HepG2 (cell line): ENCODE data around the gene CPPED1. TPM values are rescaled to one million over a fixed set of nuclear protein-coding genes. Genes with fewer than 3 reads are reported as not detected.
A peak's percentile ranks its signal among the peaks of the same experiment; 100 is the strongest.

Source experiments
- ATAC-seq: fragments of 200-7000 bp; cut with Tn5 transposase; 3 replicates; pipeline ENCODE4 v1.9.1; 2020; ENCODE audit warnings: mild to moderate bottlenecking, moderate library complexity
- BruUV-seq: library from RNA; stranded (reverse); fragments of 400-500 nt; replicated peaks from 2 replicates; lab custom pipeline; 2021; lab: Mats Ljungman, UMichigan
- CTCF ChIA-PET: fragments of 300-600 bp; formaldehyde crosslinking; extraction: SDS; loops from one replicate; lab custom pipeline; 2021; ENCODE audit warnings: low total read pairs, inconsistent platforms, low intra/inter-chr PET ratio; lab: Yijun Ruan, JAX
- POLR2A ChIA-PET: fragments of 350-600 bp; sonication (Branson Sonifier 250); formaldehyde crosslinking; loops from one replicate; lab custom pipeline; 2020; ENCODE audit warnings: antibody characterized with exemption, inconsistent platforms; lab: Yijun Ruan, JAX
- DNase-seq: peaks from one replicate; pipeline ENCODE4 v3.0.0-alpha.2; 2015; ENCODE audit warnings: low spot score
- FAIRE-seq: peaks from 3 replicates; lab custom pipeline; 2011; peaks lifted over from hg19 to GRCh38; lab: Jason Lieb, UNC
- H2AFZ ChIP-seq: one replicate; pipeline ENCODE4 v1.6.1; 2011; ENCODE audit warnings: low read length, inconsistent platforms
- H3K27ac ChIP-seq: fragments of 300-600 bp; 3 replicates; pipeline ENCODE4 v1.8.0; 2011; ENCODE audit warnings: mixed run types, mild to moderate bottlenecking, mixed read lengths, low read length, inconsistent platforms; ENCODE audit not compliant: insufficient read depth; ENCODE audit errors: extremely low read length
- H3K27me3 ChIP-seq, 2 experiments: fragments of 200-600 bp in 1 of 2; 2 replicates in 1 of 2; 3 replicates in 1 of 2; pipeline versions ENCODE4 v1.6.0 to v1.8.0; 2011; ENCODE audit warnings: low read length in 2 of 2, mild to moderate bottlenecking in 2 of 2, moderate library complexity in 2 of 2, inconsistent platforms in 1 of 2; ENCODE audit not compliant: insufficient read depth in 2 of 2, control insufficient read depth in 1 of 2
- H3K36me3 ChIP-seq, 2 experiments: fragments of 200-600 bp in 1 of 2; replicated peaks in 1 of 2; 2 replicates in 1 of 2; 3 replicates in 1 of 2; pipeline versions ENCODE4 v1.5.1 to v1.8.0; 2011; ENCODE audit warnings: low read length in 2 of 2, inconsistent platforms in 1 of 2; ENCODE audit not compliant: insufficient read depth in 2 of 2, control insufficient read depth in 1 of 2
- H3K4me1 ChIP-seq: 2 replicates; pipeline ENCODE4 v1.5.1; 2012; ENCODE audit warnings: low read length, inconsistent platforms; ENCODE audit not compliant: insufficient read depth
- H3K4me2 ChIP-seq: 2 replicates; pipeline ENCODE4 v1.6.0; 2011; ENCODE audit warnings: low read depth, low read length, inconsistent platforms
- H3K4me3 ChIP-seq, 3 experiments: fragments of 200-600 bp in 1 of 3; sonication (generic), shearing (Covaris generic) in 1 of 3; replicated peaks in 1 of 3; 2 replicates each; pipeline ENCODE4 v1.5.1; 2011 to 2016; ENCODE audit warnings: low read length in 3 of 3, inconsistent platforms in 2 of 3, low read depth in 2 of 3, mild to moderate bottlenecking in 2 of 3, control low read depth in 1 of 3, mixed read lengths in 1 of 3; ENCODE audit not compliant: insufficient read depth in 1 of 3
- H3K79me2 ChIP-seq: one replicate; pipeline ENCODE4 v1.6.1; 2011; ENCODE audit warnings: low read length, inconsistent platforms; ENCODE audit not compliant: insufficient read depth
- H3K9ac ChIP-seq: 2 replicates; pipeline ENCODE4 v1.6.0; 2011; ENCODE audit warnings: mild to moderate bottlenecking, low read depth, low read length, inconsistent platforms; ENCODE audit not compliant: insufficient read depth
- H3K9me3 ChIP-seq: 2 replicates; pipeline ENCODE4 v1.5.1; 2012; ENCODE audit warnings: mild to moderate bottlenecking, low read length
- H4K20me1 ChIP-seq: 2 replicates; pipeline ENCODE4 v1.6.0; 2011; ENCODE audit warnings: inconsistent platforms, mild to moderate bottlenecking, low read length, moderate library complexity; ENCODE audit not compliant: insufficient read depth
- ATF1 ChIP-seq: IDR thresholded peaks from 2 replicates; pipeline ENCODE4 v1.6.1; 2016; ENCODE audit warnings: mild to moderate bottlenecking, control low read depth
- CENPX ChIP-seq: sonication (generic); formaldehyde crosslinking; IDR thresholded peaks from 2 replicates; pipeline ENCODE4 v1.9.0; 2021; ENCODE audit warnings: mild to moderate bottlenecking, missing genetic modification reagents, moderate library complexity
- FOXC1 ChIP-seq: sonication (generic); formaldehyde crosslinking; IDR thresholded peaks from 2 replicates; pipeline ENCODE4 v1.8.0; 2022; ENCODE audit warnings: mild to moderate bottlenecking, missing genetic modification reagents, borderline replicate concordance
- MLLT10 ChIP-seq: sonication (generic); formaldehyde crosslinking; IDR thresholded peaks from 2 replicates; pipeline ENCODE4 v1.4.0; 2020; ENCODE audit warnings: missing genetic modification reagents
- SAFB2 ChIP-seq: sonication (generic); formaldehyde crosslinking; IDR thresholded peaks from 2 replicates; pipeline ENCODE4 v1.5.1; 2020; ENCODE audit warnings: missing genetic modification reagents, low read depth, mild to moderate bottlenecking, borderline replicate concordance
- ZNF20 ChIP-seq: sonication (generic); formaldehyde crosslinking; IDR thresholded peaks from 2 replicates; pipeline ENCODE4 v1.4.0; 2020; ENCODE audit warnings: mild to moderate bottlenecking, moderate library complexity, missing genetic modification reagents
- ZNF256 ChIP-seq: sonication (generic); formaldehyde crosslinking; conservative IDR thresholded peaks from 2 replicates; pipeline ENCODE4 v1.4.0; 2020; ENCODE audit warnings: missing genetic modification reagents
- ZNF264 ChIP-seq: sonication (generic); formaldehyde crosslinking; IDR thresholded peaks from 2 replicates; pipeline ENCODE4 v1.4.0; 2020; ENCODE audit warnings: missing genetic modification reagents
- ZNF329 ChIP-seq: sonication (generic); formaldehyde crosslinking; IDR thresholded peaks from 2 replicates; pipeline ENCODE4 v1.9.0; 2021; ENCODE audit warnings: low read depth, mild to moderate bottlenecking, missing genetic modification reagents
- WGBS: methylation state at CpG from one replicate; pipeline ENCODE4 v1.1.6; 2017; ENCODE audit warnings: low lambda C conversion rate; 5-methylcytosine and 5-hydroxymethylcytosine counted together
- in situ Hi-C: cut with HindIII; loops from 2 replicates; pipeline ENCODE4 v1.10.0; 2017; ENCODE audit warnings: low pct_unique_long_range_greater_than_20kb; ENCODE audit not compliant: extremely low pct_ligation_motif_present
- intact Hi-C: fragments of 100-400 bp; cut with micrococcal nuclease; formaldehyde crosslinking; loops from one replicate; pipeline ENCODE4 v1.10.0; 2022; ENCODE audit not compliant: unreplicated experiment
- polyA plus RNA-seq, 8 experiments: library from polyadenylated mRNA; depleted of rRNA in 3 of 8; stranded (reverse) in 7 of 8; unstranded in 1 of 8; fragments of >200 nt; fragmentation: Illumina TruSeq in 4 of 8; extraction: Trizol in 4 of 8; gene quantifications; 2 replicates each; pipeline versions ENCODE4 v1.2.1 to v1.2.3, GENCODE V29; 2011 to 2016; ENCODE audit warnings: low read depth in 4 of 8, missing spikeins in 1 of 8, mixed read lengths in 1 of 8; ENCODE audit not compliant: insufficient read depth in 1 of 8
- total RNA-seq, 5 experiments: library from RNA; depleted of rRNA; stranded (reverse); fragments of >200 nt; fragmentation: Illumina TruSeq; extraction: Trizol; gene quantifications; 2 replicates each; pipeline ENCODE4 v1.2.3, GENCODE V29; 2016; ENCODE audit warnings: low read depth in 1 of 5
- TF ChIP-seq, protein P1 (sequence below): sonication (generic); formaldehyde crosslinking; IDR thresholded peaks from one replicate; pipeline ENCODE4 v1.5.1; 2020; ENCODE audit warnings: mild to moderate bottlenecking, missing genetic modification reagents; ENCODE audit errors: not compliant biosample characterization
- TF ChIP-seq, protein P2 (sequence below): sonication (generic); formaldehyde crosslinking; IDR thresholded peaks from 2 replicates; pipeline ENCODE4 v1.4.0; 2020; ENCODE audit warnings: missing genetic modification reagents
- TF ChIP-seq, protein P3 (sequence below): sonication (generic); formaldehyde crosslinking; IDR thresholded peaks from 2 replicates; pipeline ENCODE4; 2020; ENCODE audit warnings: missing genetic modification reagents, mild to moderate bottlenecking, borderline replicate concordance

Gene CPPED1
- total and polyA plus RNA-seq, 2 of the 13 experiments (the other 11 are each of a cell fraction or from before 2014, with no cell fraction given), result 66.6 to 71.3 TPM

DNA sequence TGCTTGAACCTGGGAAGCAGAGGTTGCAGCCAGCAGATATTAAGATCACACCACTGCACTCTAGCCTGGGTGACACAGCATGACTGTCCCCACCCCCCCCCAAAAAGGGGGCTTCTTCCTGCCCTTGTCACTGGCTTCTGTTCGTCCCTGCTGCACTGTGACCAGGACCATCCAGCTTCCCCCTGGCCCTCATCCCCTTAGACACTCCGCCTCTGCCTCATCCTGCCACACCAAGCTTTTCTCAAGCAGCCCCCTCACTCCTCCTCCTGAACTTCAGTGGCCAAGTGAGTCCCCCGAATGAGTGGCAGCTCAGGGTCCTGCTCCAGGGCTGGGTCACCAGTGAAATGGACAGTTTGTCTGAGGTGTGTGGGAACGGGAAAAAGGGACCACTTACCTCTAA lies 177.3 kb downstream of the CPPED1 start:
- Histone ChIP-seq H2AFZ (no peak overlapping the region), H3K79me2 (no peaks in the 10 kb centered on the region), H3K4me2 (no peak overlapping the region), H3K27ac (no peak overlapping the region), H3K4me3 (no peak overlapping the region), H3K36me3 (no peaks in the 10 kb centered on the region), H4K20me1 (no peaks in the 10 kb centered on the region), H3K9ac (no peak overlapping the region), H3K4me1 (peaks cover 9% of the 10 kb centered on the region; the same call in 1 of the 2 replicates), H3K9me3 (no peaks in the 10 kb centered on the region), H3K27me3 (no peaks in the 10 kb centered on the region)
- in situ Hi-C loops, result no loop called here
- ChIA-PET POLR2A (interaction anchor here (0.5 to 2.1 kb wide), 3 partner anchors 12 to 42 kb away, joined by 4 to 11 read pairs (median 6); no protein-coding TSS in a partner anchor), CTCF (interaction anchor here (0.5 kb wide), 1 partner anchor 1084 kb away, joined by 3 read pairs; no protein-coding TSS in a partner anchor)
- 94% methylated on average over 4 of the region's 4 CpGs for WGBS
- BruUV-seq, result no TSS peak
- no peak for ATAC-seq
- intact Hi-C loops, result no loop called here
- FAIRE-seq, result peak; percentile 28
- no peak for DNase-seq
- TF ChIP-seq, protein P1, sequence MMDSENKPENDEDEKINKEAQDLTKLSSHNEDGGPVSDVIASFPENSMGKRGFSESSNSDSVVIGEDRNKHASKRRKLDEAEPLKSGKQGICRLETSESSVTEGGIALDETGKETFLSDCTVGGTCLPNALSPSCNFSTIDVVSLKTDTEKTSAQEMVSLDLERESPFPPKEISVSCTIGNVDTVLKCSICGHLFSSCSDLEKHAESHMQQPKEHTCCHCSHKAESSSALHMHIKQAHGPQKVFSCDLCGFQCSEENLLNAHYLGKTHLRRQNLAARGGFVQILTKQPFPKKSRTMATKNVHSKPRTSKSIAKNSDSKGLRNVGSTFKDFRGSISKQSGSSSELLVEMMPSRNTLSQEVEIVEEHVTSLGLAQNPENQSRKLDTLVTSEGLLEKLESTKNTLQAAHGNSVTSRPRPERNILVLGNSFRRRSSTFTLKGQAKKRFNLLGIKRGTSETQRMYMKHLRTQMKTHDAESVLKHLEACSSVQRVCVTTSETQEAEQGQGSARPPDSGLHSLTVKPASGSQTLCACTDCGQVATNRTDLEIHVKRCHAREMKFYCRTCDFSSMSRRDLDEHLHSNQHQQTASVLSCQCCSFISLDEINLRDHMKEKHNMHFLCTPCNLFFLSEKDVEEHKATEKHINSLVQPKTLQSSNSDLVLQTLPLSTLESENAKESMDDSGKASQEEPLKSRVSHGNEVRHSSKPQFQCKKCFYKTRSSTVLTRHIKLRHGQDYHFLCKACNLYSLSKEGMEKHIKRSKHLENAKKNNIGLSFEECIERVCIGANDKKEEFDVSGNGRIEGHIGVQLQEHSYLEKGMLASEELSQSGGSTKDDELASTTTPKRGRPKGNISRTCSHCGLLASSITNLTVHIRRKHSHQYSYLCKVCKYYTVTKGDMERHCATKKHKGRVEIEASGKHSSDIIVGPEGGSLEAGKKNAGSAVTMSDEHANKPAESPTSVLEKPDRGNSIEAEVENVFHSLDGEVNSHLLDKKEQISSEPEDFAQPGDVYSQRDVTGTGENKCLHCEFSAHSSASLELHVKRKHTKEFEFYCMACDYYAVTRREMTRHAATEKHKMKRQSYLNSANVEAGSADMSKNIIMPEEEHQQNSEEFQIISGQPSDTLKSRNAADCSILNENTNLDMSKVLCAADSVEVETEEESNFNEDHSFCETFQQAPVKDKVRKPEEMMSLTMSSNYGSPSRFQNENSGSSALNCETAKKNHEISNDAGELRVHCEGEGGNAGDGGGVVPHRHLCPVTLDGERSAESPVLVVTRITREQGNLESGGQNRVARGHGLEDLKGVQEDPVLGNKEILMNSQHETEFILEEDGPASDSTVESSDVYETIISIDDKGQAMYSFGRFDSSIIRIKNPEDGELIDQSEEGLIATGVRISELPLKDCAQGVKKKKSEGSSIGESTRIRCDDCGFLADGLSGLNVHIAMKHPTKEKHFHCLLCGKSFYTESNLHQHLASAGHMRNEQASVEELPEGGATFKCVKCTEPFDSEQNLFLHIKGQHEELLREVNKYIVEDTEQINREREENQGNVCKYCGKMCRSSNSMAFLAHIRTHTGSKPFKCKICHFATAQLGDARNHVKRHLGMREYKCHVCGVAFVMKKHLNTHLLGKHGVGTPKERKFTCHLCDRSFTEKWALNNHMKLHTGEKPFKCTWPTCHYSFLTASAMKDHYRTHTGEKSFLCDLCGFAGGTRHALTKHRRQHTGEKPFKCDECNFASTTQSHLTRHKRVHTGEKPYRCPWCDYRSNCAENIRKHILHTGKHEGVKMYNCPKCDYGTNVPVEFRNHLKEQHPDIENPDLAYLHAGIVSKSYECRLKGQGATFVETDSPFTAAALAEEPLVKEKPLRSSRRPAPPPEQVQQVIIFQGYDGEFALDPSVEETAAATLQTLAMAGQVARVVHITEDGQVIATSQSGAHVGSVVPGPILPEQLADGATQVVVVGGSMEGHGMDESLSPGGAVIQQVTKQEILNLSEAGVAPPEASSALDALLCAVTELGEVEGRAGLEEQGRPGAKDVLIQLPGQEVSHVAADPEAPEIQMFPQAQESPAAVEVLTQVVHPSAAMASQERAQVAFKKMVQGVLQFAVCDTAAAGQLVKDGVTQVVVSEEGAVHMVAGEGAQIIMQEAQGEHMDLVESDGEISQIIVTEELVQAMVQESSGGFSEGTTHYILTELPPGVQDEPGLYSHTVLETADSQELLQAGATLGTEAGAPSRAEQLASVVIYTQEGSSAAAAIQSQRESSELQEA (CRISPR knock-in tag), result no peak
- no peak for TF ChIP-seq FOXC1 (CRISPR knock-in tag)
- no peak for TF ChIP-seq ZNF256 (CRISPR knock-in tag)
- no peak for TF ChIP-seq ZNF20 (CRISPR knock-in tag)
- no peak for TF ChIP-seq MLLT10
- TF ChIP-seq ZNF264 (CRISPR knock-in tag), result no peak
- TF ChIP-seq, protein P2, sequence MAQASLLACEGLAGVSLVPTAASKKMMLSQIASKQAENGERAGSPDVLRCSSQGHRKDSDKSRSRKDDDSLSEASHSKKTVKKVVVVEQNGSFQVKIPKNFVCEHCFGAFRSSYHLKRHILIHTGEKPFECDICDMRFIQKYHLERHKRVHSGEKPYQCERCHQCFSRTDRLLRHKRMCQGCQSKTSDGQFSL, result no peak
- TF ChIP-seq SAFB2, result no peak
- no peak for TF ChIP-seq CENPX
- TF ChIP-seq ATF1 (CRISPR knock-in tag), result no peak
- no peak for TF ChIP-seq ZNF329 (CRISPR knock-in tag)
- TF ChIP-seq, protein P3, sequence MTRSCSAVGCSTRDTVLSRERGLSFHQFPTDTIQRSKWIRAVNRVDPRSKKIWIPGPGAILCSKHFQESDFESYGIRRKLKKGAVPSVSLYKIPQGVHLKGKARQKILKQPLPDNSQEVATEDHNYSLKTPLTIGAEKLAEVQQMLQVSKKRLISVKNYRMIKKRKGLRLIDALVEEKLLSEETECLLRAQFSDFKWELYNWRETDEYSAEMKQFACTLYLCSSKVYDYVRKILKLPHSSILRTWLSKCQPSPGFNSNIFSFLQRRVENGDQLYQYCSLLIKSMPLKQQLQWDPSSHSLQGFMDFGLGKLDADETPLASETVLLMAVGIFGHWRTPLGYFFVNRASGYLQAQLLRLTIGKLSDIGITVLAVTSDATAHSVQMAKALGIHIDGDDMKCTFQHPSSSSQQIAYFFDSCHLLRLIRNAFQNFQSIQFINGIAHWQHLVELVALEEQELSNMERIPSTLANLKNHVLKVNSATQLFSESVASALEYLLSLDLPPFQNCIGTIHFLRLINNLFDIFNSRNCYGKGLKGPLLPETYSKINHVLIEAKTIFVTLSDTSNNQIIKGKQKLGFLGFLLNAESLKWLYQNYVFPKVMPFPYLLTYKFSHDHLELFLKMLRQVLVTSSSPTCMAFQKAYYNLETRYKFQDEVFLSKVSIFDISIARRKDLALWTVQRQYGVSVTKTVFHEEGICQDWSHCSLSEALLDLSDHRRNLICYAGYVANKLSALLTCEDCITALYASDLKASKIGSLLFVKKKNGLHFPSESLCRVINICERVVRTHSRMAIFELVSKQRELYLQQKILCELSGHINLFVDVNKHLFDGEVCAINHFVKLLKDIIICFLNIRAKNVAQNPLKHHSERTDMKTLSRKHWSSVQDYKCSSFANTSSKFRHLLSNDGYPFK, result no peak
